Inflammatory macrophage treated with lipopolysaccharide for 4 hours (primary cell): ENCODE measurements around the gene HGD.
A peak's percentile ranks its signal among the peaks of the same experiment; 100 is the strongest.
"Not testable (repeated sequence)": the region's sequence is repeated elsewhere in the genome, so short reads cannot be mapped to it uniquely, and the experiment has no call there.

Source experiments
- DNase-seq: peaks from one replicate; pipeline ENCODE4 v3.0.0-alpha.2; 2020

HGD gene

GRCh38 chr3:120637851-120638559, 44.0 kb downstream of the HGD start:
- peak; percentile 53 for DNase-seq

GRCh38 chr3:120636795-120637401, 45.1 kb downstream of the HGD start:
- DNase-seq: no peak

GRCh38 chr3:120634539-120634938, 47.5 kb downstream of the HGD start:
- DNase-seq: no peak

GRCh38 chr3:120625159-120625586, 56.9 kb downstream of the HGD start:
- peak; percentile 38 for DNase-seq

GRCh38 chr3:120623727-120624093, 58.3 kb downstream of the HGD start:
- no peak for DNase-seq

- peak; percentile 23 for DNase-seq
These were observed 58.9 kb downstream of the HGD start for GRCh38 chr3:120622870-120623726.

GRCh38 chr3:120622457-120622856, 59.6 kb downstream of the HGD start:
- no peak for DNase-seq

- DNase-seq: not testable (repeated sequence)
These were observed 65.3 kb downstream of the HGD start for GRCh38 chr3:120616745-120617144.

- DNase-seq: peak; percentile 69
These were observed 66.0 kb downstream of the HGD start for GRCh38 chr3:120615847-120616609.

GRCh38 chr3:120614765-120615164, 67.3 kb downstream of the HGD start:
- DNase-seq: peak; percentile 63

GRCh38 chr3:120608506-120608905, 73.5 kb downstream of the HGD start:
- DNase-seq: no peak

- no peak for DNase-seq
These were observed 77.3 kb downstream of the HGD start for GRCh38 chr3:120604784-120605183.

- DNase-seq: no peak
These were observed 77.7 kb downstream of the HGD start for GRCh38 chr3:120604382-120604781.

- DNase-seq: no peak
These were observed 79.4 kb downstream of the HGD start for GRCh38 chr3:120602682-120603081.

GRCh38 chr3:120601554-120601953, 80.5 kb downstream of the HGD start:
- DNase-seq: no peak

GRCh38 chr3:120599211-120599610, 82.8 kb downstream of the HGD start:
- no peak for DNase-seq

GRCh38 chr3:120597445-120598049, 84.5 kb downstream of the HGD start:
- peak; percentile 39 for DNase-seq

- no peak for DNase-seq
These were observed 85.2 kb downstream of the HGD start for GRCh38 chr3:120596853-120597223.

GRCh38 chr3:120596116-120596852, 85.8 kb downstream of the HGD start, which contains the start of gene NDUFB4:
Gene NDUFB4, plus strand, starts transcription at chr3:120596336. Its CDS starts 24 bp downstream, at chr3:120596360.
- DNase-seq: peak; percentile 99

GRCh38 chr3:120595788-120596115, 86.3 kb downstream of the HGD start:
- DNase-seq: no peak

GRCh38 chr3:120587332-120587975, 94.6 kb downstream of the HGD start:
- DNase-seq: no peak
